GM12892 (cell line): Measurements from ENCODE around the gene INPP4A.
A peak's percentile ranks its signal among the peaks of the same experiment; 100 is the strongest.

Experiments used
- DNase-seq: peaks from one replicate; pipeline ENCODE4 v3.0.0; 2011; ENCODE audit not compliant: insufficient read length
- FAIRE-seq: peaks from 2 replicates; lab custom pipeline; 2011; peaks lifted over from hg19 to GRCh38; lab: Jason Lieb, UNC
- POLR2A ChIP-seq: IDR thresholded peaks from 2 replicates; pipeline ENCODE4 v1.6.1; 2011; ENCODE audit warnings: low read depth, low read length, control low read depth
- POLR2AphosphoS5 ChIP-seq: IDR thresholded peaks from 2 replicates; pipeline ENCODE4 v1.6.1; 2011; ENCODE audit warnings: low read depth, low read length, control low read depth
- TAF1 ChIP-seq: IDR thresholded peaks from 2 replicates; pipeline ENCODE4 v1.6.1; 2011; ENCODE audit warnings: low read depth, mild to moderate bottlenecking, control low read depth, low read length, borderline replicate concordance

Gene INPP4A

GRCh38 chr2:98457045-98457696, 12.5 kb downstream of the INPP4A start:
- TF ChIP-seq TAF1: no peak
- TF ChIP-seq POLR2A: no peak
- no peak for TF ChIP-seq POLR2AphosphoS5
- FAIRE-seq: no peak
- no peak for DNase-seq

GRCh38 chr2:98458207-98458606, 13.5 kb downstream of the INPP4A start:
- TF ChIP-seq POLR2AphosphoS5 (no peak), POLR2A (no peak), TAF1 (no peak)
- DNase-seq: no peak

GRCh38 chr2:98458667-98459380, 14.2 kb downstream of the INPP4A start:
- no peak for FAIRE-seq
- no peak for TF ChIP-seq POLR2AphosphoS5
- TF ChIP-seq TAF1: no peak
- TF ChIP-seq POLR2A: no peak
- no peak for DNase-seq

More at GRCh38 chr2:98458207-98458606, 13.5 kb downstream of the INPP4A start:
- FAIRE-seq: no peak

- no peak for TF ChIP-seq TAF1
- TF ChIP-seq POLR2AphosphoS5: no peak; the same call in 1 of the 2 replicates
- TF ChIP-seq POLR2A: 0 out of 2 replicates have a peak, but pooled peaks have one; percentile 25
- FAIRE-seq (peak; percentile 50), DNase-seq (no peak)
These were observed 15.0 kb downstream of the INPP4A start for GRCh38 chr2:98459496-98460175.

GRCh38 chr2:98460573-98461497, 16.2 kb downstream of the INPP4A start:
- TF ChIP-seq POLR2A (peak; percentile 55), TAF1 (no peak), POLR2AphosphoS5 (peak; percentile 60)
- FAIRE-seq: peak; percentile 77
- no peak for DNase-seq

DNA sequence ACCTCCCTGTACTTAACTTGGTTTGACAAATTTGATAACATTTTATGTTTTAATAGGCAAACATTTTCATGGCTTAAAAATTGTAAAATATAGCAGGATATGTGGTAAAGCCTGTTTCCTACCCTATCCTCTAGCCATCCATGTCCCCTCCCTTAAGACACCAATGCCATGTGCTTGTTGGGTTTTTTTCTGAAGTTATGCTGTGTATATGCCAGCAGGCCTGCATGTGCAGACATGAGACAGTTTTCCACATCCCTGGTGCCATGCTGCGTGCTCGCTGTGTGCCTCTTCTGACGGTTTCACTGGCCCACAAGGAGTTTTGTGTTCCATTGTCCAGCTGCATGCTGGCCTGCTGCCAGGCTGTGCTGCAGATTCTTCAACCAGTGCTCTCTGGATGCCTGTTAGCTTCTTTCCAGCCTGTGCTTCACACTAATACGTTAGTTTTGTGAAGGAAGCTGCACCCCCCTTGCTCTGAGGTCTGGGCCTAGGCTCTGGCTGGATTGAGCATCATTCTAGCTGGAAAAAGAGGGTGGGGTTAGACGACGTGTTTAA, 16.9 kb downstream of the INPP4A start:
- DNase-seq: no peak
- FAIRE-seq: no peak
- no peak for TF ChIP-seq TAF1
- no peak for TF ChIP-seq POLR2A
- TF ChIP-seq POLR2AphosphoS5: no peak

DNA sequence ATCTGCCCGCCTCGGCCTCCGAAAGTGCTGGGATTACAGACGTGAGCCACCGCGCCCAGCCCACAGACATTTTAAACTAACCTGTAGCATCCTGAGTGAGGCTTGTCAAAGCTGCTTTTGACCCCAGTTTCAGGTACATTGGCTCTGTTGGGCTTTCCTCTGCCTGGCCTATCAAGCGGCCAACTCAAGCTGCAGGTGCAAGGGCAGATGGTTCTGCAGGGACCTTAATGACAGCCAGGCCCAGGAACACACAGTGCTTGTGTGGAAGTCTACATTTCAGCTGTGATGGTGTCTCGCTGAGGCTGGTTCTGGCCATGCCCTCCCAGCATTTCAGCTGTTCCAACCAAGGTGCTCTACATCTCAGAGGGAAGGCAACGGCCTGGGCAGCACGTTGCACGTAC, 18.4 kb downstream of the INPP4A start:
- no peak for DNase-seq
- no peak for FAIRE-seq
- no peak for TF ChIP-seq TAF1
- TF ChIP-seq POLR2AphosphoS5: no peak
- TF ChIP-seq POLR2A: no peak

DNA sequence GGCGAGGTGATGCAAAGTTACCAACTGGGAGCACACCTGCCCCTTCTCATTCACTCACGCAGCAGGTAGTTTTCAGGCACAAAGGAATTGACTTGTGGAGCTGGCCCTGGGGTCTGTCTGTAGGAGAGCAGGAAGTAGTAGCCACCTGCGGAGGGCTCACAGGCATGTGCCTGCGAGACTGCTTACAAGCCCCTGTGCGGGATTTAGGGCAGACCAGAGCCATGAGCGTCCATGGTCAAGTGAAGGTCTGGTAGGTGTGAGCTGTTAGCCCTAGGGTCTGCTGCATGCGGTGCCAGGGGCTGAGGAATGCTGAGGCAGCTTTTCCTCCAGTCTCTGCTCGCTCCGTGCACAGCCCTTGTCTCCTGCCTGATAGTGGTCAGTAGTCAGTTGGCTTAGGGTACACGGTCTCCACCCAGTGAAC, 18.9 kb downstream of the INPP4A start:
- FAIRE-seq (no peak), DNase-seq (no peak)
- TF ChIP-seq POLR2AphosphoS5 (no peak), POLR2A (no peak), TAF1 (no peak)

- no peak for DNase-seq
- peak; percentile 55; the same call in 1 of the 2 replicates for TF ChIP-seq POLR2A
- no peak; the same call in none of the 2 replicates for TF ChIP-seq POLR2AphosphoS5
- TF ChIP-seq TAF1: no peak
- no peak for FAIRE-seq
These were observed 19.5 kb downstream of the INPP4A start for GRCh38 chr2:98463988-98464771.

DNA sequence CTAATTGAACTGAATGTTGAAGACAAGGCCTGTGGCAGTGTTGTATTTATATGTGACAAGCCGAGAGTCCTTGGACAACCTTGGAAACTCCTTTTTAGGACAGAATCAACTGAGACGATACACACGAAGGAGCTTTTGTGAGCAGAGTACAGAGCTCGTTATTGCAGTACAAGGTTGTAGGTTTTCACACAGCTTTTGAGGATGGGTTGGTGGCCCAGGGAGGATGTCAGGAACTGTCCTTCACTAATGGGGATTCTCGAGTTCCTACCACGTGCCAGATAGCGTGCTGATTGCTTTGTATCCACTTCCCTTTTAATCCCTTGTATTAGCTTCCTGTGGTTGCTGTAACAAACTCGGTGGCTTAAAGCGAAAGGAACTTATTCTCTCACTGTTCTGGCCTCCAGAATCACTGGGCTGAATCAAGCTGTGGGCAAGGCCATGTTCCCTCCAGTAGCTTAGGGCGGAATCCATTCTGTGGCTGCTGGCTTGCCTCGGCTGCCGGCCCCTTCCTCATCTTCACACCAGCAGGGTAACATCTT, 20.2 kb downstream of the INPP4A start:
- TF ChIP-seq POLR2A (peak; percentile 77), TAF1 (peak; percentile 45; the same call in 1 of the 2 replicates), POLR2AphosphoS5 (peak; percentile 86; the same call in 1 of the 2 replicates)
- DNase-seq (no peak), FAIRE-seq (peak; percentile 95)
